Stimulated activated CD4-positive, alpha-beta T cell treated with anti-CD3 and anti-CD28 coated beads, TNF-alpha, amount 100 ng/mL, for 24 hours (primary cell): ENCODE results near the gene UGT1A10.
"Not testable (repeated sequence)": the region's sequence is repeated elsewhere in the genome, so short reads cannot be mapped to it uniquely, and the experiment has no call there.

Experiments used
- DNase-seq, 3 experiments: peaks; one replicate each; pipeline ENCODE4 v3.0.0-alpha.2; 2020; ENCODE audit warnings: low read depth in 3 of 3

Gene UGT1A10

GRCh38 chr2:233655943-233656342 is 19.7 kb downstream of the UGT1A10 start:
- not testable (repeated sequence) for DNase-seq

GRCh38 chr2:233656443-233656842 is 20.2 kb downstream of the UGT1A10 start:
- DNase-seq: no peak

- no peak for DNase-seq
Observed at GRCh38 chr2:233658610-233659009, 22.4 kb downstream of the UGT1A10 start.

GRCh38 chr2:233663911-233664310 is 27.7 kb downstream of the UGT1A10 start:
- no peak for DNase-seq

- no peak for DNase-seq
Observed at GRCh38 chr2:233668605-233669260, 32.5 kb downstream of the UGT1A10 start.

GRCh38 chr2:233671290-233672161 is 35.3 kb downstream of the UGT1A10 start, which contains the start of gene UGT1A9:
Gene UGT1A9, plus strand, starts transcription at chr2:233671898. Its CDS starts 37 bp downstream, at chr2:233671935.
- DNase-seq: no peak

GRCh38 chr2:233672886-233673285 is 36.6 kb downstream of the UGT1A10 start:
- no peak for DNase-seq

- DNase-seq: no peak
Observed at GRCh38 chr2:233673896-233674295, 37.6 kb downstream of the UGT1A10 start.

GRCh38 chr2:233674314-233674713 is 38.1 kb downstream of the UGT1A10 start:
- no peak for DNase-seq

GRCh38 chr2:233674995-233675394 is 38.7 kb downstream of the UGT1A10 start:
- no peak for DNase-seq

- DNase-seq: no peak
Observed at GRCh38 chr2:233676046-233676445, 39.8 kb downstream of the UGT1A10 start.

GRCh38 chr2:233679196-233679595 is 42.9 kb downstream of the UGT1A10 start:
- DNase-seq: no peak

GRCh38 chr2:233680361-233681045 is 44.3 kb downstream of the UGT1A10 start:
- DNase-seq: no peak

GRCh38 chr2:233681521-233682099 is 45.4 kb downstream of the UGT1A10 start, which contains the start of gene UGT1A7:
Gene UGT1A7, plus strand, starts transcription at chr2:233681901. Its CDS starts 37 bp downstream, at chr2:233681938.
- DNase-seq: no peak

- DNase-seq: no peak
Observed at GRCh38 chr2:233684640-233685039, 48.4 kb downstream of the UGT1A10 start.

- DNase-seq: no peak
Observed at GRCh38 chr2:233686928-233687327, 50.7 kb downstream of the UGT1A10 start.

- no peak for DNase-seq
Observed at GRCh38 chr2:233688341-233688740, 52.1 kb downstream of the UGT1A10 start.

- no peak for DNase-seq
Observed at GRCh38 chr2:233689031-233689430, 52.8 kb downstream of the UGT1A10 start.

- no peak for DNase-seq
Observed at GRCh38 chr2:233689501-233689900, 53.3 kb downstream of the UGT1A10 start.

- DNase-seq: no peak
Observed at GRCh38 chr2:233690444-233690843, 54.2 kb downstream of the UGT1A10 start.

GRCh38 chr2:233691443-233692433 is 55.5 kb downstream of the UGT1A10 start:
- no peak for DNase-seq
